GM06990 (cell line): ENCODE results near the gene INTU.

ENCODE experiments used
- DNase-seq: peaks from one replicate; pipeline ENCODE4 v3.0.0-alpha.2; 2011; ENCODE audit not compliant: insufficient read length; ENCODE audit errors: extremely low read depth
- H3K27me3 ChIP-seq: replicated peaks from 2 replicates; pipeline ENCODE4 v1.6.0; 2011; ENCODE audit warnings: low read length; ENCODE audit not compliant: control insufficient read depth, insufficient read depth
- H3K36me3 ChIP-seq: 2 replicates; pipeline ENCODE4 v1.5.1; 2011; ENCODE audit warnings: low read length; ENCODE audit not compliant: control insufficient read depth, insufficient read depth
- H3K4me3 ChIP-seq: replicated peaks from 2 replicates; pipeline ENCODE4 v1.5.1; 2011; ENCODE audit warnings: low read depth, mild to moderate bottlenecking, control low read depth, low read length
- CTCF ChIP-seq: IDR thresholded peaks from 2 replicates; pipeline ENCODE4 v1.5.1; 2011; ENCODE audit warnings: low read length, control low read depth, mild to moderate bottlenecking, inconsistent platforms; ENCODE audit not compliant: insufficient read depth, poor library complexity, severe bottlenecking

The INTU gene

DNA sequence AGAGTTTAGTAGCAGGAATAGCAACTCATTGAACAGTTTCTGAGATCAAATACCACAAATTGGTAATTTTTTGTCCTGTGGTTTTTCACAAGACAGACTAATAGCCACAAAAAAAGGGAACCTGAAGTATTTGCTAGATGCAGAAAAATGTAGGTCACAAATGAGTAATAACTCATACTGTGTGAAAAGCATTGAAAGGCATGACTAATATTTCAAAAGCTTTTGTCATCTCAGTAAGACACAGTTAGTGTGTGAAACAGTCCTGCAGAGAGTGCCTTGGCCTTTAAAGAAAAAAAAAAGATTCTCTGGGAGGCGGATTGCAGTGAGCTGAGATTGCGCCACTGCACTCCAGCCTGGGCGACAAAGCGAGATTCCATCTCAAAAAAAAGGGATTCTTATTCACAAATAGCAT is 66.0 kb downstream of the INTU start:
- peak; percentile 85 for DNase-seq
- no peak for TF ChIP-seq CTCF
- Histone ChIP-seq H3K36me3 (no peaks in the 10 kb centered on the region), H3K27me3 (no peaks in the 10 kb centered on the region), H3K4me3 (no peak overlapping the region)

DNA sequence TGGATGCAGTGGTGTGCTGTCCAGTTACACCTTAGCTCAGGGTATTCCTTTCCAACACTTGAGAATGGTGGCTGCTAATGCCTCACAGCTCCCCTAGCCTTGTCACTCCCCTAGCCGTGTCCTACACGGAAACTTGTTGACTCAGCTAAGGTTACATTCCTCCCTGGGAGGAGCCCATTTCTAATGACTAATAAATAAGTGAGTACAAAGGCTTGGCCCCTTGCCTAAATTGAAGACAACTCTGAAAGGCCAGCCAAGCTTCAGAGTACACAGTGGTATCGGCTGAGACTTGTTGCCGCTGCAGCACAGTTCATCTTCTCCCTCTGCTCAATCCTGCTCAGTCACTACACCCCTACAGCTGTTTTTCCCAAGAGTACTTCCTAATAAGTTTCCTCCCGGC is 76.2 kb downstream of the INTU start:
- H3K27me3 ChIP-seq = peaks cover 2% of the 10 kb centered on the region; the same call in 1 of the 2 replicates
- no peaks in the 10 kb centered on the region for H3K36me3 ChIP-seq
- no peak for DNase-seq
- TF ChIP-seq CTCF = no peak
- H3K4me3 ChIP-seq = no peak overlapping the region

GRCh38 chr4:127709456-127709855 is 76.7 kb downstream of the INTU start:
- Histone ChIP-seq H3K36me3 (no peaks in the 10 kb centered on the region), H3K27me3 (peaks cover 2% of the 10 kb centered on the region; the same call in 1 of the 2 replicates), H3K4me3 (no peak overlapping the region)
- no peak for DNase-seq
- no peak for TF ChIP-seq CTCF

GRCh38 chr4:127730142-127730913 is 97.6 kb downstream of the INTU start, which contains the start of gene SLC25A31:
Gene SLC25A31 (plus strand): TSS chr4:127730400. CDS start chr4:127730546, 146 bp downstream.
- no peak for TF ChIP-seq CTCF
- DNase-seq = no peak
- no peaks in the 10 kb centered on the region for H3K36me3 ChIP-seq

GRCh38 chr4:127731406-127731805 is 98.6 kb downstream of the INTU start:
- no peaks in the 10 kb centered on the region for H3K27me3 ChIP-seq
- H3K36me3 ChIP-seq = no peaks in the 10 kb centered on the region
- H3K4me3 ChIP-seq = no peak overlapping the region
- no peak for DNase-seq
- no peak for TF ChIP-seq CTCF

More at GRCh38 chr4:127730142-127730913, 97.6 kb downstream of the INTU start, which contains the start of gene SLC25A31:
- Histone ChIP-seq H3K4me3 (no peak within 1 kb of the TSS), H3K27me3 (no peaks in the 10 kb centered on the region)
